ENCODE results near the gene TSEN54. TPM values are rescaled to one million over a fixed set of nuclear protein-coding genes. Genes with fewer than 3 reads are reported as not detected.

Gene TSEN54
- total RNA-seq, 2 experiments from 2014 or later, result 73.3 to 78.7 TPM

- Mint-ChIP-seq H3K27ac (no peak overlapping the region), H3K36me3 (ENCODE audit: low read depth) (peaks cover 53% of the 10 kb centered on the region), H3K9me3 (no peaks in the 10 kb centered on the region), H3K4me3 (no peak overlapping the region), H3K27me3 (no peaks in the 10 kb centered on the region), H3K4me1 (ENCODE audit: low read depth) (peaks cover 41% of the 10 kb centered on the region)
- DNase-seq (no peak), ATAC-seq (ENCODE audit: poor library complexity) (no peak)
- Histone ChIP-seq H3K4me3 (ENCODE audit: low read length) (no peak overlapping the region), H3K4me1 (ENCODE audit: insufficient read depth, low read length) (peaks cover 44% of the 10 kb centered on the region), H3K27me3 (ENCODE audit: control insufficient read depth in 1 of 2, insufficient read depth in 2 of 2, low read length in 2 of 2) (no peaks in the 10 kb centered on the region), H3K9me3 (ENCODE audit: control insufficient read depth in 1 of 2, insufficient read depth in 1 of 2, low read length in 2 of 2) (no peaks in the 10 kb centered on the region), H3K36me3 (ENCODE audit: insufficient read depth, low read length) (peaks cover 45% of the 10 kb centered on the region), H3K27ac (ENCODE audit: low read depth in 1 of 2, low read length in 2 of 2) (no peak overlapping the region)
- ChIA-PET CTCF (no interaction called here), POLR2A (no interaction called here)
- TF ChIP-seq CTCF (IDR thresholded peaks at IDR 0.05), result no peak
- intact Hi-C loops (cut with DNase I, micrococcal nuclease), result loop anchor here in 1 of 2 experiments (10.0 kb wide), 1 partner anchor 334 kb away; the partner anchor contains the start of gene WBP2
Measured at GRCh38 chr17:75521290-75521689, 5.0 kb downstream of the TSEN54 start.

- Mint-ChIP-seq H3K4me3 (peak overlapping the region; percentile 65), H3K36me3 (ENCODE audit: low read depth) (peaks cover 53% of the 10 kb centered on the region), H3K9me3 (no peaks in the 10 kb centered on the region), H3K4me1 (ENCODE audit: low read depth) (peaks cover 48% of the 10 kb centered on the region), H3K27ac (no peak overlapping the region), H3K27me3 (no peaks in the 10 kb centered on the region)
- Histone ChIP-seq H3K36me3 (ENCODE audit: insufficient read depth, low read length) (peaks cover 45% of the 10 kb centered on the region), H3K9me3 (ENCODE audit: control insufficient read depth in 1 of 2, insufficient read depth in 1 of 2, low read length in 2 of 2) (no peaks in the 10 kb centered on the region), H3K4me3 (ENCODE audit: low read length) (no peak overlapping the region), H3K27me3 (ENCODE audit: control insufficient read depth in 1 of 2, insufficient read depth in 2 of 2, low read length in 2 of 2) (no peaks in the 10 kb centered on the region), H3K4me1 (ENCODE audit: insufficient read depth, low read length) (peaks cover 48% of the 10 kb centered on the region), H3K27ac (ENCODE audit: low read depth in 1 of 2, low read length in 2 of 2) (no peak overlapping the region)
- ATAC-seq (ENCODE audit: poor library complexity) (no peak), DNase-seq (no peak)
- intact Hi-C loops (cut with DNase I, micrococcal nuclease), result loop anchor here in 1 of 2 experiments (2.0 to 10.0 kb wide), 2 partner anchors 261 to 333 kb away; partner anchors contain the start of genes GGA3, MRPS7 and WBP2
- no peak for TF ChIP-seq CTCF (IDR thresholded peaks at IDR 0.05)
- ChIA-PET CTCF (no interaction called here), POLR2A (no interaction called here)
Measured at GRCh38 chr17:75521951-75522727, 5.8 kb downstream of the TSEN54 start.

GRCh38 chr17:75523647-75524046 lies 7.3 kb downstream of the TSEN54 start:
- Histone ChIP-seq H3K36me3 (ENCODE audit: insufficient read depth, low read length) (peaks cover 45% of the 10 kb centered on the region), H3K4me3 (ENCODE audit: low read length) (no peak overlapping the region), H3K27me3 (ENCODE audit: control insufficient read depth in 1 of 2, insufficient read depth in 2 of 2, low read length in 2 of 2) (no peaks in the 10 kb centered on the region), H3K4me1 (ENCODE audit: insufficient read depth, low read length) (peaks cover 36% of the 10 kb centered on the region), H3K9me3 (ENCODE audit: control insufficient read depth in 1 of 2, insufficient read depth in 1 of 2, low read length in 2 of 2) (no peaks in the 10 kb centered on the region), H3K27ac (ENCODE audit: low read depth in 1 of 2, low read length in 2 of 2) (no peak overlapping the region)
- intact Hi-C loops (cut with DNase I, micrococcal nuclease), result loop anchor here in 1 of 2 experiments (2.0 to 10.0 kb wide), 3 partner anchors 65 to 331 kb away; partner anchors contain the start of genes GGA3, MRPS7 and WBP2
- ChIA-PET POLR2A (no interaction called here), CTCF (no interaction called here)
- peak overlapping the region; percentile 65 for H3K4me3 Mint-ChIP-seq
- no peak for TF ChIP-seq CTCF (IDR thresholded peaks at IDR 0.05)
- peaks cover 34% of the 10 kb centered on the region for H3K4me1 Mint-ChIP-seq (ENCODE audit: low read depth)
- ATAC-seq (ENCODE audit: poor library complexity) (no peak), DNase-seq (no peak)
- peaks cover 41% of the 10 kb centered on the region for H3K36me3 Mint-ChIP-seq (ENCODE audit: low read depth)
- no peaks in the 10 kb centered on the region for H3K27me3 Mint-ChIP-seq
- no peaks in the 10 kb centered on the region for H3K9me3 Mint-ChIP-seq
- no peak overlapping the region for H3K27ac Mint-ChIP-seq

Data from CD4-positive, alpha-beta T cell (primary cell).